ENCODE measurements around the gene EHD4. TPM values are rescaled to one million over a fixed set of nuclear protein-coding genes. Genes with fewer than 3 reads are reported as not detected.
A peak's percentile ranks its signal among the peaks of the same experiment; 100 is the strongest.

The EHD4 gene
- total RNA-seq, 1 donor from 2014 or later = 42.6 TPM

GRCh38 chr15:41933771-41934170, 38.6 kb downstream of the EHD4 start:
- H3K9me3 Mint-ChIP-seq = no peaks in the 10 kb centered on the region
- DNase-seq (no peak), ATAC-seq (ENCODE audit: low read depth) (no peak)
- peaks cover 77% of the 10 kb centered on the region for H3K4me1 Mint-ChIP-seq
- ChIA-PET CTCF (interaction anchor here (1.1 kb wide), 1 partner anchor 39 kb away, joined by 3 read pairs; the partner anchor contains the start of gene EHD4), POLR2A (interaction anchor here (1.5 kb wide), 1 partner anchor 39 kb away, joined by 4 read pairs; the partner anchor contains the start of gene EHD4)
- no peak overlapping the region for H3K4me3 Mint-ChIP-seq
- H3K27me3 Mint-ChIP-seq = no peaks in the 10 kb centered on the region
- H3K27ac Mint-ChIP-seq = no peak overlapping the region
- TF ChIP-seq CTCF (IDR thresholded peaks at IDR 0.05) = no peak
- H3K36me3 Mint-ChIP-seq (ENCODE audit: low read depth) = peaks cover 14% of the 10 kb centered on the region
- intact Hi-C loops (cut with micrococcal nuclease) = no loop called here

GRCh38 chr15:41933326-41933725, 39.0 kb downstream of the EHD4 start:
- ChIA-PET POLR2A (interaction anchor here (1.5 kb wide), 1 partner anchor 39 kb away, joined by 4 read pairs; the partner anchor contains the start of gene EHD4), CTCF (interaction anchor here (0.6 to 1.1 kb wide), 2 partner anchors 39 to 159 kb away, joined by 3 read pairs; partner anchors contain the start of genes EHD4 and MAPKBP1)
- no peak for ATAC-seq (ENCODE audit: low read depth)
- H3K36me3 Mint-ChIP-seq (ENCODE audit: low read depth) = peaks cover 14% of the 10 kb centered on the region
- peak overlapping the region; percentile 24 for H3K27ac Mint-ChIP-seq
- no peak overlapping the region for H3K4me3 Mint-ChIP-seq
- no peak for DNase-seq
- peaks cover 81% of the 10 kb centered on the region for H3K4me1 Mint-ChIP-seq
- TF ChIP-seq CTCF (IDR thresholded peaks at IDR 0.05) = no peak
- no peaks in the 10 kb centered on the region for H3K9me3 Mint-ChIP-seq
- intact Hi-C loops (cut with micrococcal nuclease) = no loop called here
- no peaks in the 10 kb centered on the region for H3K27me3 Mint-ChIP-seq

- ATAC-seq (ENCODE audit: low read depth) (no peak), DNase-seq (no peak)
- H3K36me3 Mint-ChIP-seq (ENCODE audit: low read depth) = peaks cover 13% of the 10 kb centered on the region
- H3K4me1 Mint-ChIP-seq = peaks cover 84% of the 10 kb centered on the region
- H3K4me3 Mint-ChIP-seq = no peak overlapping the region
- H3K9me3 Mint-ChIP-seq = no peaks in the 10 kb centered on the region
- ChIA-PET CTCF (interaction anchor here (0.6 to 1.1 kb wide), 2 partner anchors 40 to 159 kb away, joined by 3 read pairs; partner anchors contain the start of genes EHD4 and MAPKBP1), POLR2A (interaction anchor here (1.5 kb wide), 1 partner anchor 40 kb away, joined by 4 read pairs; the partner anchor contains the start of gene EHD4)
- intact Hi-C loops (cut with micrococcal nuclease) = no loop called here
- no peaks in the 10 kb centered on the region for H3K27me3 Mint-ChIP-seq
- no peak for TF ChIP-seq CTCF (IDR thresholded peaks at IDR 0.05)
- H3K27ac Mint-ChIP-seq = peak overlapping the region; percentile 24
These were observed 39.7 kb downstream of the EHD4 start for GRCh38 chr15:41932511-41933289.

GRCh38 chr15:41932101-41932500, 40.3 kb downstream of the EHD4 start:
- H3K27me3 Mint-ChIP-seq = no peaks in the 10 kb centered on the region
- peaks cover 84% of the 10 kb centered on the region for H3K4me1 Mint-ChIP-seq
- no peak overlapping the region for H3K27ac Mint-ChIP-seq
- H3K4me3 Mint-ChIP-seq = no peak overlapping the region
- H3K9me3 Mint-ChIP-seq = no peaks in the 10 kb centered on the region
- POLR2A ChIA-PET = interaction anchor here (0.6 to 4.8 kb wide), 2 partner anchors 38 to 338 kb away, joined by 3 to 92 read pairs; partner anchors contain the start of gene EHD4
- H3K36me3 Mint-ChIP-seq (ENCODE audit: low read depth) = peaks cover 8% of the 10 kb centered on the region
- CTCF ChIA-PET = no interaction called here
- TF ChIP-seq CTCF (IDR thresholded peaks at IDR 0.05) = no peak
- intact Hi-C loops (cut with micrococcal nuclease) = no loop called here
- ATAC-seq (ENCODE audit: low read depth) (no peak), DNase-seq (no peak)

GRCh38 chr15:41930867-41931222, 41.5 kb downstream of the EHD4 start:
- no peak for TF ChIP-seq CTCF (IDR thresholded peaks at IDR 0.05)
- Mint-ChIP-seq H3K4me3 (no peak overlapping the region), H3K36me3 (ENCODE audit: low read depth) (peaks cover 2% of the 10 kb centered on the region), H3K27me3 (no peaks in the 10 kb centered on the region), H3K27ac (peak overlapping the region; percentile 88), H3K9me3 (no peaks in the 10 kb centered on the region), H3K4me1 (peaks cover 87% of the 10 kb centered on the region)
- POLR2A ChIA-PET = interaction anchor here (0.7 to 4.8 kb wide), 2 partner anchors 32 to 39 kb away, joined by 5 to 92 read pairs; partner anchors contain the start of gene EHD4
- intact Hi-C loops (cut with micrococcal nuclease) = no loop called here
- ATAC-seq (ENCODE audit: low read depth) (no peak), DNase-seq (no peak)
- CTCF ChIA-PET = interaction anchor here (3.1 kb wide), 1 partner anchor 27 kb away, joined by 10 read pairs; no protein-coding TSS in a partner anchor
